Immature natural killer cell (primary cell): ENCODE results near the gene RAPGEF2. TPM values are rescaled to one million over a fixed set of nuclear protein-coding genes. Genes with fewer than 3 reads are reported as not detected.
"Not testable (repeated sequence)": the region's sequence is repeated elsewhere in the genome, so short reads cannot be mapped to it uniquely, and the experiment has no call there.

Experiments used
- DNase-seq, 3 donors: peaks; one replicate each; pipeline ENCODE4 v3.0.0; 2022; ENCODE audit warnings: mixed read lengths in 1 of 3
- H3K27ac Mint-ChIP-seq, 6 donors: one replicate each; pipeline ENCODE4 v1.8.0; 2020; ENCODE audit warnings: mixed read lengths in 6 of 6, mild to moderate bottlenecking in 5 of 6, inconsistent platforms in 4 of 6, moderate library complexity in 3 of 6
- H3K27me3 Mint-ChIP-seq, 3 donors: one replicate each; pipeline ENCODE4 v1.8.0; 2020 to 2021; ENCODE audit warnings: low read depth in 3 of 3, mild to moderate bottlenecking in 3 of 3, mixed read lengths in 3 of 3, moderate library complexity in 3 of 3, inconsistent platforms in 1 of 3
- H3K36me3 Mint-ChIP-seq, 3 donors: one replicate each; pipeline ENCODE4 v1.8.0; 2020; ENCODE audit warnings: mixed read lengths in 3 of 3, inconsistent platforms in 2 of 3, mild to moderate bottlenecking in 2 of 3
- H3K4me1 Mint-ChIP-seq, 2 donors: one replicate each; pipeline ENCODE4 v1.8.0; 2020; ENCODE audit warnings: inconsistent platforms in 2 of 2, mild to moderate bottlenecking in 2 of 2, mixed read lengths in 2 of 2, moderate library complexity in 1 of 2
- H3K4me3 Mint-ChIP-seq, 5 donors: one replicate each; pipeline ENCODE4 v1.8.0; 2020; ENCODE audit warnings: mild to moderate bottlenecking in 5 of 5, mixed read lengths in 5 of 5, inconsistent platforms in 3 of 5, moderate library complexity in 3 of 5
- H3K9me3 Mint-ChIP-seq, 6 donors: one replicate each; pipeline ENCODE4 v1.8.0; 2020; ENCODE audit warnings: mild to moderate bottlenecking in 6 of 6, mixed read lengths in 6 of 6, inconsistent platforms in 4 of 6, moderate library complexity in 3 of 6
- polyA plus RNA-seq, 3 donors: library from polyadenylated mRNA; unstranded; fragments of 300-500 nt; fragmentation: Illumina TruSeq; gene quantifications; one replicate each; pipeline ENCODE4 v1.2.3, GENCODE V29; 2021

The RAPGEF2 gene
- polyA plus RNA-seq, 3 donors from 2014 or later, result 0.22 to 1.7 (median 0.46) TPM

DNA sequence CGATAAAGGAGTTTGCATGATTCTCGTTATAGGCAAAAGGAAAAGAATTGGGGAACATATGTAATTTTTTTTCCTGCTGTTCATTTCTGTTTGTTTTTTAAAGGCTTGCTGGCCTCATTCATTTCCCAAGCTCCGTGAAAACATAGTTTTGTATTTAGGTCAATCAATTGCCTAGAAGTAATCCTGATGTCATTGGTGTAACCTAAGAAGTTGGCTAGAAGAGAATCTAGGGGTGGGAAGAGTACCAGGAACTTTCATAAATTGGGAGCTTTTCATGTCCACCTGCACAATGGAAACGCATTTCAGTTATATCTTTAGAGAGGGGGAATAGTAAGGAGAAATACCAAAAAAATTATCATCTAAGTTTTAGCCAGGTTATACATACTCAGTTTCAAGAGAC, 3.8 kb downstream of the RAPGEF2 start:
- no peak for DNase-seq
- H3K27me3 Mint-ChIP-seq, result peaks cover 11 to 21% (median 19%) of the 10 kb centered on the region in 3 donors
- no peaks in the 10 kb centered on the region for H3K36me3 Mint-ChIP-seq
- no peaks in the 10 kb centered on the region for H3K9me3 Mint-ChIP-seq
- peaks cover 29 to 31% of the 10 kb centered on the region in 2 donors for H3K4me1 Mint-ChIP-seq
- H3K27ac Mint-ChIP-seq, result no peak overlapping the region
- no peak overlapping the region for H3K4me3 Mint-ChIP-seq

DNA sequence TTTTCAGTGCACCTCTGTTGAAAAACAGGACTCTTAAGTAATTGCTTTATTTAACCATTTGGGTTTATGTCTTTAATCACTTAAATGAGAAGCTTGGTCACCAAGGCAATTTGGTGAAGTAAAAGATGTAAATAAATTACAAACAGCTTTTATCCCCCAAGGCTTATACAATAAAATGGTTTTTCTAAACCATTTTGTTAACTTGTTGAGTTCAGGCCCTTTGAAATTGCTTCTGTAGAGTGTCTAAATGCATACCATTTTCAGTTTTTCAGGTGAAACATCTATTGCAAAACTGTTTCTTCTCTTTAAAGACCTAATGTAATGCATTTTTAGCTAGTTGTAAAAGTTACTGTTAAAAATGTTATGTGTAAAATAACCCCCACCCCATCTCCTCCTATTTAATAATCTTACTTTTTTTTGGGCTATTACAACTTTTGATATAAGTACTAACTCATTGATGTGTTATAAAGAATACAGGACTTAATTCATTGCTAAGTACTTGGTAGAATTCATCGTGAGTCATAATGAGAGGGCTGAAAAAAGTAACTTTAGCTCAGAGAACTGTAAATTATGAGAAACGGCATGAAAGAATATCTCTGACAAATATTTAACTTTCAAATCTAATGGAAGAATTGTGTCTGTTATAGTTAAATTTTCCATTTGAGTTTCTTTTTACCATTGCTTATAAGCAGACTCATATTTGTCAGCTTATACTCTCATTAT, 4.5 kb downstream of the RAPGEF2 start:
- DNase-seq, result no peak
- H3K27ac Mint-ChIP-seq, result no peak overlapping the region
- no peaks in the 10 kb centered on the region for H3K9me3 Mint-ChIP-seq
- H3K36me3 Mint-ChIP-seq, result no peaks in the 10 kb centered on the region
- H3K27me3 Mint-ChIP-seq, result peaks cover 11 to 18% (median 14%) of the 10 kb centered on the region in 3 donors
- H3K4me1 Mint-ChIP-seq, result peaks cover 22 to 24% of the 10 kb centered on the region in 2 donors
- no peak overlapping the region for H3K4me3 Mint-ChIP-seq

DNA sequence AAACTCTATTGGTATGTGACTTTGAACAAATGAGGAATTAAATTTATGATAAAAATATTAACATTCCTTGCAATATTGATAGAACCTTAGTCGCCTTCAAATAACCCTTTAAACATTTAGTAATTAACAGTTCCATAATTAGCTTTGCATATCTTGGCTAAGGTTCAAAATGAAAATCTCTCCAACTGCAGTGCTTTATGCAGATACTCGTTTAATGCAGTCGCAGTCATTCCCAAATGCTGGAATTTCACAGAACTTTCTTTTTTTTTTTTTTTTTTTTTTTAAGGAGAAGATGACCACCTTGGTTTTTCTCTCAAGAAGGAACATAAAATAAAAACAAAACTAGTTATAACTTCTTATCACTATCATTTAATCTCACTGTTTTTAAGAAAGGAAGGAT, 5.2 kb downstream of the RAPGEF2 start:
- Mint-ChIP-seq H3K4me1 (peaks cover 22% of the 10 kb centered on the region in 2 donors), H3K27ac (no peak overlapping the region), H3K27me3 (peaks cover 8 to 16% (median 12%) of the 10 kb centered on the region in 3 donors), H3K4me3 (no peak overlapping the region), H3K9me3 (no peaks in the 10 kb centered on the region), H3K36me3 (no peaks in the 10 kb centered on the region)
- no peak for DNase-seq

DNA sequence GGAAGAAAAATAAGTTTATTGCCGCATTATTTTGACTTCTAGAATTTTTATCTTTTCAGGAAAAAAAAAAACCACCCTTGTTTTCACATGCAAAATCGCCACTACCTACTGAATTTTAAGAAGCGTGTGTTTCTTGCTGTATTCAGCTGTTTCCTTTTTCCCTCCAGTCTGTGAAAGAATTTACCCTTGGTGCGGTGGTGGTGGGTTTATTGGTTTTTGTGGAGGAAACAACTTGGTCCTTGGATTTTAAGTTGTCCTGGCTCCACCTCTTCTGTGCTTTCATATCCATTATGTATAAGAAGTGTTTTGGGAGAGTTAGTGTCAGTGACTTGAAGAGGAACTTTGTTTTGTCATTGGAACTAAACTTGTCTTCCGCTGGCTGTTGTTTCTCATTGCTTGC, 8.1 kb downstream of the RAPGEF2 start:
- H3K27ac Mint-ChIP-seq, result peak overlapping the region in 1 of 6 donors; percentile 39
- no peaks in the 10 kb centered on the region for H3K27me3 Mint-ChIP-seq
- H3K9me3 Mint-ChIP-seq, result no peaks in the 10 kb centered on the region
- no peaks in the 10 kb centered on the region for H3K36me3 Mint-ChIP-seq
- no peak overlapping the region for H3K4me3 Mint-ChIP-seq
- H3K4me1 Mint-ChIP-seq, result peaks cover 2 to 3% of the 10 kb centered on the region in 2 donors
- DNase-seq, result no peak

DNA sequence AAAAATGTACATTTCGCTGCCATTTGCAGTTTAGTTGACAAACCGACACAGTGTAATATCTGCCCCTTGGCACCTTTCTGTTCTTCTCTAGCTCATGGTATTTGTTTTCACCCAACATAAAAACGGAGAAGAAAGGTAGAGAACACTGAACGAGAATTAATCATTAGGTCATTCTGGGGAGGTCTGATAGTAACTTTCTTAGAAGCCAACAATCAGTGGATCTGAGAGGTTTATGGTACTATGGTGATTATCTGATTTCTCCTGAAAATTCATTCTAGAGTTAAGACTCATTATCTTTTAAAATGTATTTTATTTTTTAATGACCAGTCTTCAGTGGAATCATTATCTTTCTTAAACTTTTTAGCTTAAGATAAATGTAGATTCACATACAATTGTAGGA, 8.5 kb downstream of the RAPGEF2 start:
- Mint-ChIP-seq H3K27ac (no peak overlapping the region), H3K4me3 (no peak overlapping the region), H3K9me3 (no peaks in the 10 kb centered on the region), H3K4me1 (peaks cover 0 to under 1% of the 10 kb centered on the region in 2 donors), H3K27me3 (no peaks in the 10 kb centered on the region), H3K36me3 (no peaks in the 10 kb centered on the region)
- no peak for DNase-seq

DNA sequence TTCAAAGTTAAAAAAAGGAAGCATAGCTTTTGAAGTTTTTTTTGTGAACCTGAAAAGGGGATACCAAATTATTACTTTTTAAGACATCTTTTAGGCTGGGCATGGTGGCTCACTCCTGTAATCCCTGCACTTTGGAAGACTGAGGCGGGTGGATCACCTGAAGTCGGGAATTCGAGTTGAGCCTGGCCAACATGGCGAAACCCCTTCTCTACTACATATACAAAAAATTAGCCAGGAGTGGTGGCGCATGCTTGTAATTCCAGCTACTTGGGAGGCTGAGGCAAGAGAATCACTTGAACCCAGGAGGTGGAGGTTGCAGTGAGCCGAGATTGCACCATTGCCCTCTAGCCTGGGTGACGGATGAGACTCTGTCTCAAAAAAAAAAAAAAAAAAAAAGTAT, 10.5 kb downstream of the RAPGEF2 start:
- DNase-seq, H3K27ac Mint-ChIP-seq, H3K9me3 Mint-ChIP-seq, H3K36me3 Mint-ChIP-seq, H3K27me3 Mint-ChIP-seq, H3K4me3 Mint-ChIP-seq: not testable (repeated sequence)
- peaks cover 11 to 19% of the 10 kb centered on the region in 2 donors for H3K4me1 Mint-ChIP-seq

DNA sequence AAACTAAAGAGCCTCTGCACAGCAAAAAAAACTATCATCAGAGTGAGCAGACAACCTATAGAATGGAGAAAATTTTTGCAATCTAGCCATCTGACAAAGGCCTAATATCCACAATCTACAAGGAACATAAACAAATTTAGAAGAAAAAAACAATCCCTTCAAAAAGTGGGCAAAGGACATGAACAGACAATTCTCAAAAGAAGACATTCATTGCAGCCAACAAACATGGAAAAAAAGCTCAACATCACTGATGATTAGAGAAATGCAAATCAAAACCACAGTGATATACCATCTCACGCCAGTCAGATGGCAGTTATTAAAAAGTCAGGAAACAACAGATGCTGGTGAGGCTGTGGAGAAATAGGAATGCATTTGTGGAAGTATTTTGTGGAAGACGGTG, 13.2 kb downstream of the RAPGEF2 start:
- H3K27ac Mint-ChIP-seq, result peak overlapping the region in 1 of 6 donors; percentile 63
- not testable (repeated sequence) for H3K4me3 Mint-ChIP-seq, H3K27me3 Mint-ChIP-seq, DNase-seq, H3K9me3 Mint-ChIP-seq, H3K36me3 Mint-ChIP-seq
- peaks cover 16 to 27% of the 10 kb centered on the region in 2 donors for H3K4me1 Mint-ChIP-seq

DNA sequence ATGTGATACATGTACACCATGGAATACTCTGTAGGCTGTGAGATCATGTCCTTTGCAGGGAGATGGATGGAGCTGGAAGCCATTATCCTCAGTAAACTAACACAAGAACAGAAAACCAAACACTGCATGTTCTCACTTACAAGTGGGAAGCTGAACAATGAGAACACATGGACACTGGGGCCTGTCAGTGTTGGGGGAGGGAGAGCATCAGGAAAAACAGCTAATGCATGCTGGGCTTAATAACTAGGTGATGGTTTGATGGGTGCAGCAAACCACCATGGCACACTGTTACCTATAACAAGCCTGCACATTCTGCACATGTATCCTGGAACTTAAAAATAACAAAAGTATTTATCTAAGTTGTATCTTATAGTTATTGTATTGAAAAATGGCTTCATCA, 13.8 kb downstream of the RAPGEF2 start:
- H3K36me3 Mint-ChIP-seq, H3K9me3 Mint-ChIP-seq, DNase-seq, H3K27me3 Mint-ChIP-seq, H3K4me3 Mint-ChIP-seq: not testable (repeated sequence)
- H3K27ac Mint-ChIP-seq, result peak overlapping the region in 4 of 6 donors; percentile 19 to 63 (median 38)
- H3K4me1 Mint-ChIP-seq, result peaks cover 16 to 27% of the 10 kb centered on the region in 2 donors

DNA sequence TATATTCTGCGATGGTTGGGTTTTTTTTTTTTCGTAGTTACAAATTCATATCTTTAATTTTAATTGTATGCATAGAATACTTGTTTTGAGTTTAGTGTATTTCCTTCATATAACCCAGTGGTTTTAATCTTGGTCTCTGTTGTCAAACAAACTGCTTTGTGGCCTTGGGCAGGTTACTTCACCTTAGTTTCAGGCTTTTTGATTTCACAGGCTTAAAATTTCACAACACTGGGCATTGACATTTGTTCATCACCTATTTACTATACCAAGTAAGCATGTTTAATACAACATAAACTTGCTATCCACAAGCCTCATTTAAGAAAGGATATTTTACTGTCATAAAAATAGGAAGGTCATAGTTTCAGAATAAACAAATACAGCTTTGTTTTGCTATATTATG, 14.7 kb downstream of the RAPGEF2 start:
- no peak for DNase-seq
- H3K36me3 Mint-ChIP-seq, result no peaks in the 10 kb centered on the region

DNA sequence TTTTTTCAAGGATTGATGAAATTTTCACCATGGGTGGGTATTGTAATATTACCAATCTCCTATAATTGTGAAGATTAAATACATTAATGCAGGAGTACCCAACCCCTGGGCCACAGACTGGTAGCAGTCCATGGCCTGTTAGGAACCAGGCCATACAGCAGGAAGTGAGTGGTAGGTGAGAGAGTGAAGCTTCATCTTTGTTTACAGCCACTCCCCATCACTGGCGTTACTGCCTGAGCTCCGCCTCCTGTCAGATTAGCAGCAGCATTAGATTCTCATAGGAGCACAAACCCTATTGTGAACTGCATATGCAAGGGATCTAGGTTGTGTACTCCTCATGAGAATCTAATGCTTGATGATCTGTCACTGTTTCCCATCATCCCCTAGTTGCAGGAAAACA, 15.1 kb downstream of the RAPGEF2 start:
- Mint-ChIP-seq H3K4me1 (peaks cover 16 to 27% of the 10 kb centered on the region in 2 donors), H3K27me3 (peaks cover 0 to 1% (median 0%) of the 10 kb centered on the region in 3 donors), H3K36me3 (no peaks in the 10 kb centered on the region), H3K27ac (peak overlapping the region in 3 of 6 donors; percentile 8 to 63 (median 20)), H3K9me3 (no peaks in the 10 kb centered on the region), H3K4me3 (no peak overlapping the region)
- DNase-seq, result peak in 2 of 3 donors; percentile 15 to 39

More for the DNA sequence above, 14.7 kb downstream of the RAPGEF2 start:
- peaks cover 16 to 27% of the 10 kb centered on the region in 2 donors for H3K4me1 Mint-ChIP-seq
- no peak overlapping the region for H3K4me3 Mint-ChIP-seq
- peak overlapping the region in 3 of 6 donors; percentile 8 to 81 (median 63) for H3K27ac Mint-ChIP-seq
- no peaks in the 10 kb centered on the region for H3K9me3 Mint-ChIP-seq
- peaks cover 0 to 1% (median 0%) of the 10 kb centered on the region in 3 donors for H3K27me3 Mint-ChIP-seq

DNA sequence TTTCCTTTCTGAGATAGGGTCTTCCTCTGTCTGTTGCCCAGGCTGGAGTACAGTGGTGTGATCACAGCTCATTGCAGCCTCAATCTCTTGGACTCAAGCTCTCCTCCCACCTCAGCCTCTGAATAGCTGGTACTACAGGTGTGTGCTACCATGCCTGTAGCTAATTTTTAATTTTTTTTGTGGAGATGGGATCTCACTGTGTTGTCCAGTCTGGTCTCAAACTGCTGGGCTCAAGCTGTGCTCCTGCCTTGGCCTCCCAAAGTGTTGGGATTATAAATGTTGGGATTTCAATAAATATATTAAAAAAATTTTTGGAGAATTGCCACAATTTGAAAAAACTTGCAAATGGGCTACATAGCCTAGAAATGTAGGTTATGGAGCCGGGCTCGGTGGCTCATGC, 18.5 kb downstream of the RAPGEF2 start:
- no peak overlapping the region for H3K27ac Mint-ChIP-seq
- peaks cover 29 to 42% of the 10 kb centered on the region in 2 donors for H3K4me1 Mint-ChIP-seq
- H3K27me3 Mint-ChIP-seq, result peaks cover 1 to 7% (median 4%) of the 10 kb centered on the region in 3 donors
- DNase-seq, result no peak
- peaks cover 0 to 4% (median 0%) of the 10 kb centered on the region in 3 donors for H3K36me3 Mint-ChIP-seq
- H3K4me3 Mint-ChIP-seq, result no peak overlapping the region
- H3K9me3 Mint-ChIP-seq, result no peaks in the 10 kb centered on the region

DNA sequence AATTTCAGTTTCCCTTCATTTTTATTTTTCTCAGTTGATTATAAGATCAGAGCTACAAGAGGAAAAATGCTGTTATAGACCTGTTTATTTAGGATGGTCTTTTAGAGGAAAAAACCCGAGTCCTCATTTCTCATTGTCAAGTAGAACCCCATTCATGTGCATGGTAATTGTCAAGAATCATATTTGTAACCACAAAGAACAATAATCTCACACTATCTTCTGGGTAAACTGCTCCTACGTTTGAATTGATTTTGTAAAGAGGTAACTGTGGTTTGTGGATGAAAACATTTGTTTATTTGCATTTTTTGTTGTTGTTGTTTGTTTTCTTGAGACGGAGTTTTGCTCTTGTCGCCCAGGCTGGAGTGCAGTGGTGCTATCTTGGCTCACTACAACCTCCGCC, 23.8 kb downstream of the RAPGEF2 start:
- peaks cover 0 to 4% (median 0%) of the 10 kb centered on the region in 3 donors for H3K36me3 Mint-ChIP-seq
- peaks cover 23 to 31% of the 10 kb centered on the region in 2 donors for H3K4me1 Mint-ChIP-seq
- H3K4me3 Mint-ChIP-seq, result peak overlapping the region in 4 of 5 donors; percentile 10 to 41 (median 22)
- no peak overlapping the region for H3K27ac Mint-ChIP-seq
- H3K27me3 Mint-ChIP-seq, result peaks cover 0 to 7% (median 4%) of the 10 kb centered on the region in 3 donors
- no peaks in the 10 kb centered on the region for H3K9me3 Mint-ChIP-seq
- peak in 1 of 3 donors; percentile 8 for DNase-seq

DNA sequence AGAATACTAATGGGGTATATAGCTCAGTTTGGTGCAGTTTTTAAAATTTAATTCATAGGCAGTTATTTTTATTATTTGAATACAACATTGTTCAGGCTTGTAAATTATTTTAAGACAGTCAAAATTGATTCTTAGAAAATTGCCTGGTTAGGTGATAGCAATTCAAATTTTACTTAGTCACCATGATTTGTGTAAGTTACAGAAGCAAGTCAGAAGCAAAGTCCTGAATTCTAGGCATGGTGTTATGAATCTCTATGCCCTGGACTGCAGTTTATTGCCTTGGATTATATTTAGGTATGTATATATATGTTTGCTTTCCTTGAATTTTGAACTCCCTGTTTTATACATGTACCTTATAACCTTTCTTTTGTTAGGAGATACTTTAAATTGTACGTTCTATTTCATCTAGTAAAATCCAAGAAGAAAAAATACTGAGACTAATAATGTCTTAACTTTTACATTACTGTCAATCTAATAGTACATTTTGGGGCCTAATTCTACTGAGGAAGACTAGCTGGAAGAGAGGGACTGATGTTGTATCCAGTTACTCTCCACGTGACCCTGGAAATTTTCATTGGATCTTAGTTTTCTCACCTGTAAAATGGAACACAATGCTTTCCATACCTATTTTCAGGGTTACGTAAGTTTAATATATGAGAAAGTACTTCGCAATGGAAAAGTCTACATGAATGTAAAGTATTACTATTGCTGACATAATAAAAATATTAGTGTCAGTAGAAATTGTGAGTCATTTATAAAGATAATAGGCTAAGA, 25.1 kb downstream of the RAPGEF2 start:
- Mint-ChIP-seq H3K4me1 (peaks cover 23 to 31% of the 10 kb centered on the region in 2 donors), H3K27ac (no peak overlapping the region), H3K4me3 (no peak overlapping the region), H3K36me3 (peaks cover 0 to 4% (median 0%) of the 10 kb centered on the region in 3 donors), H3K9me3 (no peaks in the 10 kb centered on the region), H3K27me3 (peaks cover 0 to 7% (median 4%) of the 10 kb centered on the region in 3 donors)
- DNase-seq, result no peak
